HEK293T (cell line): ENCODE measurements around the gene THSD4.

ENCODE experiments used
- CTCF ChIA-PET: fragments of 350-600 bp; formaldehyde crosslinking; extraction: SDS; loops from one replicate; lab custom pipeline; 2021; ENCODE audit warnings: antibody characterized with exemption, inconsistent platforms; lab: Yijun Ruan, JAX
- POLR2A ChIA-PET: fragments of 350-600 bp; formaldehyde crosslinking; extraction: SDS; loops from one replicate; lab custom pipeline; 2020; ENCODE audit warnings: antibody characterized with exemption, inconsistent platforms; lab: Yijun Ruan, JAX
- DNase-seq: peaks from one replicate; pipeline ENCODE4 v3.0.0; 2012; ENCODE audit warnings: mixed read lengths; ENCODE audit errors: extremely low spot score
- ARNT ChIP-seq: fragments of 450-650 bp; IDR thresholded peaks from 2 replicates; pipeline ENCODE4 v1.6.1; 2017; ENCODE audit warnings: mild to moderate bottlenecking
- BHLHE40 ChIP-seq: fragments of 450-650 bp; IDR thresholded peaks from 2 replicates; pipeline ENCODE4 v1.6.1; 2016; ENCODE audit warnings: mild to moderate bottlenecking, moderate library complexity, borderline replicate concordance
- CTBP1 ChIP-seq: fragments of 450-650 bp; IDR thresholded peaks from 2 replicates; pipeline ENCODE4 v1.6.1; 2016; ENCODE audit warnings: borderline replicate concordance
- ELF4 ChIP-seq: fragments of 450-650 bp; IDR thresholded peaks from 2 replicates; pipeline ENCODE4 v1.6.1; 2017; ENCODE audit warnings: antibody characterized with exemption
- FOXA1 ChIP-seq: fragments of 450-650 bp; IDR thresholded peaks from 2 replicates; pipeline ENCODE4 v1.6.1; 2016; ENCODE audit warnings: mild to moderate bottlenecking
- FOXK2 ChIP-seq: fragments of 450-650 bp; IDR thresholded peaks from 2 replicates; pipeline ENCODE4 v1.6.1; 2016; ENCODE audit warnings: mild to moderate bottlenecking
- FOXM1 ChIP-seq: fragments of 450-650 bp; IDR thresholded peaks from 2 replicates; pipeline ENCODE4 v1.6.1; 2017; ENCODE audit warnings: mild to moderate bottlenecking, borderline replicate concordance
- HDGF ChIP-seq: fragments of 450-650 bp; IDR thresholded peaks from 2 replicates; pipeline ENCODE4 v1.6.1; 2017; ENCODE audit warnings: antibody characterized with exemption, borderline replicate concordance
- L3MBTL2 ChIP-seq: fragments of 450-650 bp; conservative IDR thresholded peaks from 2 replicates; pipeline ENCODE4 v1.6.1; 2016; ENCODE audit warnings: mild to moderate bottlenecking
- LEF1 ChIP-seq: fragments of 450-650 bp; IDR thresholded peaks from 2 replicates; pipeline ENCODE4 v1.6.1; 2017; ENCODE audit warnings: mild to moderate bottlenecking, borderline replicate concordance
- NFRKB ChIP-seq: fragments of 450-650 bp; IDR thresholded peaks from 2 replicates; pipeline ENCODE4 v1.6.1; 2016; ENCODE audit warnings: mild to moderate bottlenecking, moderate library complexity
- PKNOX1 ChIP-seq: fragments of 450-650 bp; IDR thresholded peaks from 2 replicates; pipeline ENCODE4 v1.6.1; 2016
- SP1 ChIP-seq: fragments of 450-650 bp; IDR thresholded peaks from 2 replicates; pipeline ENCODE4 v1.6.1; 2017
- SUZ12 ChIP-seq: fragments of 450-650 bp; IDR thresholded peaks from 2 replicates; pipeline ENCODE4 v1.6.1; 2016; ENCODE audit warnings: mild to moderate bottlenecking
- TARDBP ChIP-seq: fragments of 450-650 bp; IDR thresholded peaks from 2 replicates; pipeline ENCODE4 v1.6.1; 2016
- ZNF384 ChIP-seq: fragments of 450-650 bp; IDR thresholded peaks from 2 replicates; pipeline ENCODE4 v1.6.1; 2016

The THSD4 gene

DNA sequence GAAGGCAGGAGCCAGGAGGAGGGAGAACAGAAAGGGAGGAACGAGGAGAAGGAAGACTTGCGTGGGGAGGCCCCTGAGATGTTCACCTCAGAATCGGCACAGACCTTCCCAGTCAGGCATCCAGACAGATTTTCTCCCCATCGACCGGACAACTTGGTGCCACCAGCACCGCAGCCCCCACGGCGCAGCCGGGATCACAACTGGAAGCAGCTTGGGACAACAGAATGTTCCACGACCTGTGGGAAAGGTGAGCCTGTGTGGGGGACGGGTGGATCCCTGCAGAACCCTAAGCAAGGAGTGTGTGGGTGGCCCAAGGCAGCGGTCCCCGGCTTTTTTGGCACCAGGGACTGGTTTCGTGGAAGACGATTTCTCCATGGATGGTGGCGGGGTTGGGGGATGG is 622.5 kb downstream of the THSD4 start:
- CTCF ChIA-PET = no interaction called here
- POLR2A ChIA-PET = no interaction called here
- no peak for DNase-seq
- TF ChIP-seq ZNF384 (no peak), ELF4 (no peak), PKNOX1 (no peak), FOXA1 (no peak), CTBP1 (no peak), FOXK2 (no peak), FOXM1 (no peak)

DNA sequence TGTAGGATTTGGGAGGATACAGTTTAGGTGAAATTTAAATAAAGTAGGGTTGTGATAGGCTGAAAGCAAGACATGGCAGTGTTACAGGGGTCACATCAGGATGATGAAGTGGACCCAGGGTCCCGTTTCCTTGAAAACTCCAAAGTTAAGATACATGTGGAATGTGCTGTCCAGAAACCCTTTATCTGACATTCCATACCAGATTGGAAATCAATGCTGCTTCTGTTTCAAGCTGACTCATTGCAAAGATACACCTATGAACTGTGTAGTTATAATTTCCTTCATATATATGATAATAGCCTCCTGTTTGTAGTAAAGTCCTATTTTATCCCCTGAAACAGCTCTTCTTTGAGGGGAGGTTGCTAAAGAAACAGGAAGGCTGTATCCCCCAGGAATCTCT is 624.1 kb downstream of the THSD4 start:
- DNase-seq = no peak
- TF ChIP-seq CTBP1 (no peak), BHLHE40 (no peak), PKNOX1 (no peak), FOXA1 (no peak), HDGF (no peak), ARNT (no peak), NFRKB (no peak), SUZ12 (no peak), FOXK2 (no peak), FOXM1 (no peak), ZNF384 (no peak), ELF4 (no peak), SP1 (no peak)
- ChIA-PET POLR2A (no interaction called here), CTCF (interaction anchor here (0.5 to 1.2 kb wide), 4 partner anchors 8 to 164 kb away, joined by 3 to 4 read pairs (median 4); no protein-coding TSS in a partner anchor)

- POLR2A ChIA-PET = no interaction called here
- CTCF ChIA-PET = interaction anchor here (0.9 to 3.1 kb wide), 11 partner anchors 10 to 413 kb away, joined by 3 to 42 read pairs (median 4); no protein-coding TSS in a partner anchor
- no peak for DNase-seq
- TF ChIP-seq L3MBTL2 = no peak
- TF ChIP-seq ELF4 = no peak
- TF ChIP-seq ARNT = no peak
- TF ChIP-seq TARDBP = no peak
- no peak for TF ChIP-seq HDGF
- TF ChIP-seq FOXA1 = no peak
- no peak for TF ChIP-seq ZNF384
- no peak for TF ChIP-seq SUZ12
- no peak for TF ChIP-seq FOXM1
- no peak for TF ChIP-seq CTBP1
- no peak for TF ChIP-seq FOXK2
- TF ChIP-seq PKNOX1 = no peak
- no peak for TF ChIP-seq SP1
- TF ChIP-seq LEF1 = no peak
- TF ChIP-seq NFRKB = no peak
- no peak for TF ChIP-seq BHLHE40
Observed at GRCh38 chr15:71742964-71743363, 627.7 kb downstream of the THSD4 start.

DNA sequence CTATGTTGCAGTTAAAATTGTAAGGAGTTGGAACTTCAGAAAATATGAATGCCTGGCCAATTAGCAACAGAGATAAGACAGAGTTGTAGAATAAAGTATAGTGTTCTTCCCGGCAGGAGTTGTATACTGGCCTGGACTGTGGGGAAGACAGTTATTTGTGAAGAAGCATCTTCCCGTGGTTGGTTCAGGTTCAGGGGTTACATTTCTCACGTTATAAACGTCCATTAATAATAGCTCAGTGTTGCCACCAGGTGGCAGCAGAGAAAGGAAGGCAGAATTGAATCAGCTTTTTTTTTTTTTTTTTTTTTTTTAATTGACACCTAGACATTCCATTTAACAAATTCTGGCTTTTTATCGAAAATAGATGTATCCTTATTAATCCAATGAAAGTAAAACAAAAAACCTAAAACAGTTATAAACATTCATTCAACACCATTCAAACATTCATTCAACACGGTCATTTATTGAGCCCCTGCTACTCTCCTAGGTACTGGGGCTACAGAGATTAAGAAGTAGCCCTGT is 628.7 kb downstream of the THSD4 start:
- CTCF ChIA-PET = interaction anchor here (0.6 to 3.1 kb wide), 27 partner anchors 9 to 441 kb away, joined by 3 to 42 read pairs (median 3); no protein-coding TSS in a partner anchor
- DNase-seq = peak; percentile 56
- TF ChIP-seq TARDBP (no peak), SP1 (no peak), ZNF384 (peak; percentile 99), HDGF (no peak), FOXA1 (no peak), PKNOX1 (peak; percentile 55), CTBP1 (no peak), L3MBTL2 (no peak), SUZ12 (no peak), BHLHE40 (no peak)
- POLR2A ChIA-PET = interaction anchor here (1.1 kb wide), 1 partner anchor 294 kb away, joined by 3 read pairs; no protein-coding TSS in a partner anchor

DNA sequence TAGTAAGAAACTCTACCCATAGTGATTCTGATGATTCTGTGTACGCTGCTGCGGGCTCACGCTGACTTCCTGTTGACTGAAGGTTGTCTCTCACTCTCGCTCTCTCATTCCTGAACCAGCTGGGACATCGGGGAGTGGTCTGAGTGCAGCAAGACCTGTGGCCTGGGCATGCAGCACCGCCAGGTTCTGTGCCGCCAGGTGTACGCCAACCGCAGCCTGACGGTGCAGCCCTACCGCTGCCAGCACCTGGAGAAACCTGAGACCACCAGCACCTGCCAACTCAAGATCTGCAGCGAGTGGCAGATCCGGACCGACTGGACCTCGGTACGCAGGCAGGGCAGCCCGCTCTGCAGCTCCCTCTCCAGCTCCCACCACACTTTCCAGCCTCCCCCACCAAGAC is 631.4 kb downstream of the THSD4 start:
- TF ChIP-seq L3MBTL2 = no peak
- TF ChIP-seq BHLHE40 = no peak
- no peak for TF ChIP-seq FOXM1
- TF ChIP-seq FOXA1 = no peak
- TF ChIP-seq CTBP1 = no peak
- TF ChIP-seq TARDBP = no peak
- no peak for TF ChIP-seq HDGF
- TF ChIP-seq LEF1 = no peak
- TF ChIP-seq PKNOX1 = no peak
- TF ChIP-seq FOXK2 = no peak
- TF ChIP-seq ARNT = no peak
- TF ChIP-seq ZNF384 = no peak
- TF ChIP-seq ELF4 = no peak
- no peak for TF ChIP-seq NFRKB
- TF ChIP-seq SP1 = no peak
- no peak for TF ChIP-seq SUZ12
- no peak for DNase-seq
- POLR2A ChIA-PET = no interaction called here
- CTCF ChIA-PET = no interaction called here
